Adipocyte (in vitro differentiated cells): ENCODE data around the gene MYBL2.

Source experiments
- DNase-seq: peaks from one replicate; pipeline ENCODE4 v3.0.0-alpha.2; 2015; ENCODE audit warnings: low read depth
- H3K27me3 ChIP-seq: replicated peaks from 2 replicates; pipeline ENCODE4 v1.7.0; 2013; ENCODE audit warnings: mild to moderate bottlenecking, low read length, moderate library complexity; ENCODE audit not compliant: control insufficient read depth, insufficient read depth
- H3K36me3 ChIP-seq: 2 replicates; pipeline ENCODE4 v1.7.0; 2013; ENCODE audit warnings: low read length, mild to moderate bottlenecking, moderate library complexity; ENCODE audit not compliant: control insufficient read depth, insufficient read depth, severe bottlenecking
- H3K4me1 ChIP-seq: 2 replicates; pipeline ENCODE4 v1.7.0; 2013; ENCODE audit warnings: mild to moderate bottlenecking, low read length, moderate library complexity; ENCODE audit not compliant: control insufficient read depth, insufficient read depth
- H3K4me3 ChIP-seq: 2 replicates; pipeline ENCODE4 v1.7.0; 2013; ENCODE audit warnings: mild to moderate bottlenecking, low read length, moderate library complexity
- H3K9ac ChIP-seq: 2 replicates; pipeline ENCODE4 v1.7.0; 2013; ENCODE audit warnings: mild to moderate bottlenecking, low read length, moderate library complexity
- H3K9me3 ChIP-seq: 2 replicates; pipeline ENCODE4 v1.7.0; 2013; ENCODE audit warnings: mild to moderate bottlenecking, low read length, moderate library complexity; ENCODE audit not compliant: control insufficient read depth

MYBL2 gene

GRCh38 chr20:43744151-43744611 is 77.3 kb downstream of the MYBL2 start:
- H3K27me3 ChIP-seq: peaks cover 23% of the 10 kb centered on the region
- no peak overlapping the region for H3K4me3 ChIP-seq
- no peak overlapping the region for H3K9ac ChIP-seq
- H3K9me3 ChIP-seq: peaks cover 4% of the 10 kb centered on the region
- H3K36me3 ChIP-seq: no peaks in the 10 kb centered on the region
- peaks cover 25% of the 10 kb centered on the region for H3K4me1 ChIP-seq
- DNase-seq: no peak

GRCh38 chr20:43744966-43745730 is 78.2 kb downstream of the MYBL2 start:
- H3K9ac ChIP-seq: no peak overlapping the region
- peaks cover 4% of the 10 kb centered on the region for H3K9me3 ChIP-seq
- no peaks in the 10 kb centered on the region for H3K36me3 ChIP-seq
- peaks cover 18% of the 10 kb centered on the region for H3K4me1 ChIP-seq
- peaks cover 23% of the 10 kb centered on the region for H3K27me3 ChIP-seq
- no peak for DNase-seq
- H3K4me3 ChIP-seq: no peak overlapping the region

- no peaks in the 10 kb centered on the region for H3K9me3 ChIP-seq
- no peak overlapping the region for H3K9ac ChIP-seq
- peaks cover 23% of the 10 kb centered on the region for H3K27me3 ChIP-seq
- H3K4me3 ChIP-seq: no peak overlapping the region
- DNase-seq: no peak
- peaks cover 18% of the 10 kb centered on the region for H3K4me1 ChIP-seq
- H3K36me3 ChIP-seq: no peaks in the 10 kb centered on the region
Measured at GRCh38 chr20:43746344-43747137, 79.6 kb downstream of the MYBL2 start.

GRCh38 chr20:43748274-43748673 is 81.4 kb downstream of the MYBL2 start:
- H3K9me3 ChIP-seq: no peaks in the 10 kb centered on the region
- DNase-seq: peak; percentile 65
- H3K4me3 ChIP-seq: no peak overlapping the region
- no peak overlapping the region for H3K9ac ChIP-seq
- no peaks in the 10 kb centered on the region for H3K36me3 ChIP-seq
- peaks cover 18% of the 10 kb centered on the region for H3K4me1 ChIP-seq
- peaks cover 14% of the 10 kb centered on the region for H3K27me3 ChIP-seq

GRCh38 chr20:43749734-43750294 is 82.9 kb downstream of the MYBL2 start:
- Histone ChIP-seq H3K4me1 (peaks cover 18% of the 10 kb centered on the region), H3K9me3 (no peaks in the 10 kb centered on the region), H3K4me3 (no peak overlapping the region), H3K9ac (no peak overlapping the region), H3K27me3 (peaks cover 5% of the 10 kb centered on the region), H3K36me3 (no peaks in the 10 kb centered on the region)
- DNase-seq: peak; percentile 84

- Histone ChIP-seq H3K4me3 (no peak overlapping the region), H3K36me3 (no peaks in the 10 kb centered on the region), H3K9me3 (no peaks in the 10 kb centered on the region), H3K9ac (no peak overlapping the region), H3K4me1 (peaks cover 18% of the 10 kb centered on the region), H3K27me3 (no peaks in the 10 kb centered on the region)
- DNase-seq: no peak
Measured at GRCh38 chr20:43750774-43751166, 83.9 kb downstream of the MYBL2 start.

GRCh38 chr20:43751167-43752050 is 84.5 kb downstream of the MYBL2 start:
- no peaks in the 10 kb centered on the region for H3K27me3 ChIP-seq
- H3K9ac ChIP-seq: no peak overlapping the region

GRCh38 chr20:43752051-43752360 is 85.1 kb downstream of the MYBL2 start:
- no peak for DNase-seq
- Histone ChIP-seq H3K4me3 (no peak overlapping the region), H3K36me3 (no peaks in the 10 kb centered on the region)

More at GRCh38 chr20:43751167-43752050, 84.5 kb downstream of the MYBL2 start:
- Histone ChIP-seq H3K36me3 (no peaks in the 10 kb centered on the region), H3K4me3 (no peak overlapping the region), H3K9me3 (no peaks in the 10 kb centered on the region), H3K4me1 (peaks cover 17% of the 10 kb centered on the region)
- peak; percentile 14 for DNase-seq

GRCh38 chr20:43752561-43753301 is 85.8 kb downstream of the MYBL2 start:
- H3K9ac ChIP-seq: no peak overlapping the region
- no peaks in the 10 kb centered on the region for H3K9me3 ChIP-seq
- peaks cover 10% of the 10 kb centered on the region for H3K4me1 ChIP-seq
- no peak for DNase-seq
- H3K27me3 ChIP-seq: no peaks in the 10 kb centered on the region
- no peak overlapping the region for H3K4me3 ChIP-seq
- H3K36me3 ChIP-seq: no peaks in the 10 kb centered on the region

More at GRCh38 chr20:43752051-43752360, 85.1 kb downstream of the MYBL2 start:
- Histone ChIP-seq H3K9ac (no peak overlapping the region), H3K27me3 (no peaks in the 10 kb centered on the region), H3K4me1 (peaks cover 11% of the 10 kb centered on the region), H3K9me3 (no peaks in the 10 kb centered on the region)

GRCh38 chr20:43755390-43755789 is 88.5 kb downstream of the MYBL2 start:
- no peak for DNase-seq
- Histone ChIP-seq H3K27me3 (no peaks in the 10 kb centered on the region), H3K36me3 (no peaks in the 10 kb centered on the region), H3K9me3 (no peaks in the 10 kb centered on the region), H3K4me1 (no peaks in the 10 kb centered on the region), H3K4me3 (no peak overlapping the region), H3K9ac (no peak overlapping the region)
